ENCODE results near the gene CCDC86. TPM values are rescaled to one million over a fixed set of nuclear protein-coding genes. Genes with fewer than 3 reads are reported as not detected.
A peak's percentile ranks its signal among the peaks of the same experiment; 100 is the strongest.

The CCDC86 gene
- total and polyA plus RNA-seq, 2 of the 4 experiments (the other 2 are of a cell fraction): 9.5 to 34.0 TPM

- Histone ChIP-seq H3K4me3 (ENCODE audit: insufficient read depth, low read depth, low read length) (no peak overlapping the region), H3K23ac (ENCODE audit: low read depth, low read length) (no peak overlapping the region), H3K4me2 (ENCODE audit: low read depth, low read length) (no peak overlapping the region), H3K4me1 (ENCODE audit: control insufficient read depth, insufficient read depth, low read length) (peaks cover 22% of the 10 kb centered on the region), H2AFZ (replicated peaks; ENCODE audit: low read length, poor library complexity) (peak overlapping the region; percentile 18), H3K4ac (ENCODE audit: low read depth, low read length) (peak overlapping the region; percentile 10; the same call in 1 of the 2 replicates), H2AK5ac (ENCODE audit: low read depth, low read length) (peak overlapping the region; percentile 20; the same call in 1 of the 2 replicates), H4K8ac (ENCODE audit: low read depth in 2 of 2, low read length in 2 of 2) (peak overlapping the region in 1 of 2 experiments; percentile 10; a peak in 1 of 4 replicates), H3K9me3 (ENCODE audit: control insufficient read depth, insufficient read depth, low read length) (no peaks in the 10 kb centered on the region), H3K56ac (ENCODE audit: extremely low read depth, insufficient read depth, low read length) (no peak overlapping the region), H2AK9ac (replicated peaks; ENCODE audit: low read depth, low read length, poor library complexity) (no peak overlapping the region), H3K9me1 (ENCODE audit: insufficient read depth, low read length) (peaks cover 23% of the 10 kb centered on the region), H2BK15ac (ENCODE audit: low read depth, low read length) (0 out of 3 replicates have a peak overlapping the region, but pooled peaks have one; percentile 93), H3K14ac (replicated peaks; ENCODE audit: low read depth, low read length) (no peak overlapping the region), H3K27me3 (ENCODE audit: control insufficient read depth, insufficient read depth, low read length) (no peaks in the 10 kb centered on the region; the same call in none of the 2 replicates), H3K9ac (ENCODE audit: low read depth, low read length) (no peak overlapping the region), H4K20me1 (ENCODE audit: insufficient read depth, low read length) (no peaks in the 10 kb centered on the region), H3K18ac (ENCODE audit: low read depth, low read length) (no peak overlapping the region), H2BK120ac (ENCODE audit: low read depth, low read length) (0 out of 2 replicates have a peak overlapping the region, but pooled peaks have one; percentile 89), H4K5ac (ENCODE audit: low read depth, low read length) (0 out of 2 replicates have a peak overlapping the region, but pooled peaks have one; percentile 2), H4K91ac (ENCODE audit: insufficient read depth, low read depth, low read length) (peak overlapping the region; percentile 97; the same call in 1 of the 2 replicates), H3K27ac (ENCODE audit: insufficient read depth, low read length) (no peak overlapping the region), H2BK20ac (ENCODE audit: low read depth, low read length) (peak overlapping the region; percentile 66; the same call in 1 of the 2 replicates), H3K36me3 (ENCODE audit: control insufficient read depth, insufficient read depth, low read length) (no peaks in the 10 kb centered on the region), H2BK5ac (ENCODE audit: low read depth, low read length, poor library complexity, severe bottlenecking) (no peak overlapping the region), H3K79me1 (ENCODE audit: low read depth in 1 of 2, low read length in 2 of 2) (0 out of 4 replicates have a peak, but pooled peaks cover 0 to 3% of the 10 kb centered on the region in 2 experiments)
- WGBS, 2 experiments (ENCODE audit: extremely low coverage in 2 of 2, insufficient read length in 1 of 2): 62% methylated on average over 4 of the region's 13 CpGs; no CpG with 5 or more reads in 1 of the 2 experiments
- CTCF ChIA-PET: interaction anchor here (1.5 to 2.5 kb wide), 2 partner anchors 17 to 39 kb away, joined by 5 to 11 read pairs; no protein-coding TSS in a partner anchor
- dilution Hi-C loops (cut with HindIII; ENCODE audit: low sequenced_read_pairs, unreplicated experiment) (no loop called here), intact Hi-C loops (cut with micrococcal nuclease) (no loop called here), in situ Hi-C loops (cut with MboI; ENCODE audit: low sequenced_read_pairs) (no loop called here)
- no TSS peak for BruUV-seq (replicated peaks)
- DNase-seq (no peak), ATAC-seq (ENCODE audit: low read depth) (no peak)
- POLR2A ChIA-PET (ENCODE audit: unreplicated experiment): no interaction called here
- TF ChIP-seq ELK1 (IDR thresholded peaks at IDR 0.05; ENCODE audit: borderline replicate concordance, low read depth, low read length): no peak
- TF ChIP-seq CHD1 (IDR thresholded peaks at IDR 0.05; ENCODE audit: low read depth, low read length): no peak
- no peak for TF ChIP-seq RAD21 (IDR thresholded peaks at IDR 0.05; ENCODE audit: low read length)
- TF ChIP-seq RFX5 (IDR thresholded peaks at IDR 0.05; ENCODE audit: low read depth, low read length): no peak
- no peak for TF ChIP-seq NFE2L2 (IDR thresholded peaks at IDR 0.05; ENCODE audit: low read depth, low read length)
Measured at GRCh38 chr11:60870733-60871377, 28.9 kb downstream of the CCDC86 start.

Data from IMR-90 (cell line).